HG03442 (cell line): ENCODE data around the gene DNAJC16.
A peak's percentile ranks its signal among the peaks of the same experiment; 100 is the strongest.
"Not testable (repeated sequence)": the region's sequence is repeated elsewhere in the genome, so short reads cannot be mapped to it uniquely, and the experiment has no call there.

ENCODE experiments used
- ATAC-seq: cut with Tn5 transposase; IDR thresholded peaks from one replicate; pipeline ENCODE4 v1.9.1; 2021; ENCODE audit warnings: mild to moderate bottlenecking, moderate library complexity; ENCODE audit not compliant: unreplicated experiment

The DNAJC16 gene

GRCh38 chr1:15526490-15527339, at the start of gene DNAJC16:
Gene DNAJC16 (plus strand): TSS chr1:15526848. CDS start chr1:15529106, 2,258 bp downstream.
- ATAC-seq, result peak; percentile 56

GRCh38 chr1:15476927-15477326, 49.7 kb upstream of the DNAJC16 start:
- ATAC-seq, result no peak

- ATAC-seq, result no peak
Observed at GRCh38 chr1:15477646-15478212, 48.9 kb upstream of the DNAJC16 start.

GRCh38 chr1:15479654-15480347, 46.8 kb upstream of the DNAJC16 start:
- ATAC-seq, result no peak

GRCh38 chr1:15482455-15482854, 44.2 kb upstream of the DNAJC16 start:
- ATAC-seq, result not testable (repeated sequence)

GRCh38 chr1:15482983-15483543, 43.6 kb upstream of the DNAJC16 start:
- ATAC-seq, result not testable (repeated sequence)

GRCh38 chr1:15483971-15484370, 42.7 kb upstream of the DNAJC16 start:
- ATAC-seq, result no peak

GRCh38 chr1:15484443-15484842, 42.2 kb upstream of the DNAJC16 start:
- ATAC-seq, result not testable (repeated sequence)

- ATAC-seq, result no peak
Observed at GRCh38 chr1:15485636-15486035, 41.0 kb upstream of the DNAJC16 start.

GRCh38 chr1:15486844-15487610, 39.6 kb upstream of the DNAJC16 start:
- not testable (repeated sequence) for ATAC-seq

GRCh38 chr1:15488371-15488770, 38.3 kb upstream of the DNAJC16 start:
- no peak for ATAC-seq

- no peak for ATAC-seq
Observed at GRCh38 chr1:15489052-15489736, 37.5 kb upstream of the DNAJC16 start.

- not testable (repeated sequence) for ATAC-seq
Observed at GRCh38 chr1:15491010-15491409, 35.6 kb upstream of the DNAJC16 start.

GRCh38 chr1:15492596-15492995, 34.1 kb upstream of the DNAJC16 start:
- ATAC-seq, result no peak

- no peak for ATAC-seq
Observed at GRCh38 chr1:15493869-15494390, 32.7 kb upstream of the DNAJC16 start.

GRCh38 chr1:15500184-15501178, 26.2 kb upstream of the DNAJC16 start:
- ATAC-seq, result no peak

- ATAC-seq, result no peak
Observed at GRCh38 chr1:15501208-15502032, 25.2 kb upstream of the DNAJC16 start.

GRCh38 chr1:15504436-15504835, 22.2 kb upstream of the DNAJC16 start:
- no peak for ATAC-seq
